ENCODE results near the gene PIR. TPM values are rescaled to one million over a fixed set of nuclear protein-coding genes. Genes with fewer than 3 reads are reported as not detected.

PIR gene
- total RNA-seq, 1 donor from 2014 or later, result 47.3 TPM

- H3K27me3 Mint-ChIP-seq (ENCODE audit: unreplicated experiment), result no peaks in the 10 kb centered on the region
- no peak for TF ChIP-seq CTCF (IDR thresholded peaks at IDR 0.05; ENCODE audit: unreplicated experiment)
- H3K9me3 Mint-ChIP-seq (ENCODE audit: unreplicated experiment), result no peaks in the 10 kb centered on the region
- peaks cover 7% of the 10 kb centered on the region for H3K36me3 Mint-ChIP-seq (ENCODE audit: low read depth, unreplicated experiment)
- no peak for DNase-seq (ENCODE audit: low spot score)
- H3K4me1 Mint-ChIP-seq (ENCODE audit: unreplicated experiment), result peaks cover 13% of the 10 kb centered on the region
- no peak overlapping the region for H3K27ac Mint-ChIP-seq (ENCODE audit: unreplicated experiment)
- H3K4me3 Mint-ChIP-seq (ENCODE audit: unreplicated experiment), result no peak overlapping the region
Measured at GRCh38 chrX:15376956-15377355, 116.2 kb downstream of the PIR start.

- Mint-ChIP-seq H3K27me3 (ENCODE audit: unreplicated experiment) (no peaks in the 10 kb centered on the region), H3K27ac (ENCODE audit: unreplicated experiment) (no peak overlapping the region), H3K4me3 (ENCODE audit: unreplicated experiment) (no peak overlapping the region), H3K36me3 (ENCODE audit: low read depth, unreplicated experiment) (peaks cover 7% of the 10 kb centered on the region), H3K9me3 (ENCODE audit: unreplicated experiment) (no peaks in the 10 kb centered on the region), H3K4me1 (ENCODE audit: unreplicated experiment) (peaks cover 7% of the 10 kb centered on the region)
- no peak for DNase-seq (ENCODE audit: low spot score)
- TF ChIP-seq CTCF (IDR thresholded peaks at IDR 0.05; ENCODE audit: unreplicated experiment), result no peak
Measured at GRCh38 chrX:15373976-15374375, 119.2 kb downstream of the PIR start.

GRCh38 chrX:15366506-15367352, 126.4 kb downstream of the PIR start:
- peaks cover 9% of the 10 kb centered on the region for H3K4me1 Mint-ChIP-seq (ENCODE audit: unreplicated experiment)
- DNase-seq (ENCODE audit: low spot score), result no peak
- H3K9me3 Mint-ChIP-seq (ENCODE audit: unreplicated experiment), result no peaks in the 10 kb centered on the region
- H3K27ac Mint-ChIP-seq (ENCODE audit: unreplicated experiment), result no peak overlapping the region
- H3K27me3 Mint-ChIP-seq (ENCODE audit: unreplicated experiment), result no peaks in the 10 kb centered on the region
- H3K4me3 Mint-ChIP-seq (ENCODE audit: unreplicated experiment), result no peak overlapping the region
- TF ChIP-seq CTCF (IDR thresholded peaks at IDR 0.05; ENCODE audit: unreplicated experiment), result no peak
- H3K36me3 Mint-ChIP-seq (ENCODE audit: low read depth, unreplicated experiment), result no peaks in the 10 kb centered on the region

- H3K27me3 Mint-ChIP-seq (ENCODE audit: unreplicated experiment), result no peaks in the 10 kb centered on the region
- no peaks in the 10 kb centered on the region for H3K36me3 Mint-ChIP-seq (ENCODE audit: low read depth, unreplicated experiment)
- no peaks in the 10 kb centered on the region for H3K9me3 Mint-ChIP-seq (ENCODE audit: unreplicated experiment)
- DNase-seq (ENCODE audit: low spot score), result no peak
- no peak overlapping the region for H3K27ac Mint-ChIP-seq (ENCODE audit: unreplicated experiment)
- H3K4me3 Mint-ChIP-seq (ENCODE audit: unreplicated experiment), result no peak overlapping the region
- TF ChIP-seq CTCF (IDR thresholded peaks at IDR 0.05; ENCODE audit: unreplicated experiment), result no peak
- H3K4me1 Mint-ChIP-seq (ENCODE audit: unreplicated experiment), result no peaks in the 10 kb centered on the region
Measured at GRCh38 chrX:15359701-15360100, 133.4 kb downstream of the PIR start.

- Mint-ChIP-seq H3K36me3 (ENCODE audit: low read depth, unreplicated experiment) (no peaks in the 10 kb centered on the region), H3K4me3 (ENCODE audit: unreplicated experiment) (no peak overlapping the region), H3K27me3 (ENCODE audit: unreplicated experiment) (no peaks in the 10 kb centered on the region), H3K4me1 (ENCODE audit: unreplicated experiment) (no peaks in the 10 kb centered on the region), H3K9me3 (ENCODE audit: unreplicated experiment) (no peaks in the 10 kb centered on the region), H3K27ac (ENCODE audit: unreplicated experiment) (no peak overlapping the region)
- no peak for DNase-seq (ENCODE audit: low spot score)
- no peak for TF ChIP-seq CTCF (IDR thresholded peaks at IDR 0.05; ENCODE audit: unreplicated experiment)
Measured at GRCh38 chrX:15358533-15358932, 134.6 kb downstream of the PIR start.

Measured in endothelial cell (in vitro differentiated cells).